HG02981 (cell line): ENCODE measurements around the gene ABI3.

Experiments
- ATAC-seq: cut with Tn5 transposase; IDR thresholded peaks from one replicate; pipeline ENCODE4 v1.9.1; 2021; ENCODE audit warnings: mild to moderate bottlenecking, moderate library complexity; ENCODE audit not compliant: unreplicated experiment

ABI3 gene

DNA sequence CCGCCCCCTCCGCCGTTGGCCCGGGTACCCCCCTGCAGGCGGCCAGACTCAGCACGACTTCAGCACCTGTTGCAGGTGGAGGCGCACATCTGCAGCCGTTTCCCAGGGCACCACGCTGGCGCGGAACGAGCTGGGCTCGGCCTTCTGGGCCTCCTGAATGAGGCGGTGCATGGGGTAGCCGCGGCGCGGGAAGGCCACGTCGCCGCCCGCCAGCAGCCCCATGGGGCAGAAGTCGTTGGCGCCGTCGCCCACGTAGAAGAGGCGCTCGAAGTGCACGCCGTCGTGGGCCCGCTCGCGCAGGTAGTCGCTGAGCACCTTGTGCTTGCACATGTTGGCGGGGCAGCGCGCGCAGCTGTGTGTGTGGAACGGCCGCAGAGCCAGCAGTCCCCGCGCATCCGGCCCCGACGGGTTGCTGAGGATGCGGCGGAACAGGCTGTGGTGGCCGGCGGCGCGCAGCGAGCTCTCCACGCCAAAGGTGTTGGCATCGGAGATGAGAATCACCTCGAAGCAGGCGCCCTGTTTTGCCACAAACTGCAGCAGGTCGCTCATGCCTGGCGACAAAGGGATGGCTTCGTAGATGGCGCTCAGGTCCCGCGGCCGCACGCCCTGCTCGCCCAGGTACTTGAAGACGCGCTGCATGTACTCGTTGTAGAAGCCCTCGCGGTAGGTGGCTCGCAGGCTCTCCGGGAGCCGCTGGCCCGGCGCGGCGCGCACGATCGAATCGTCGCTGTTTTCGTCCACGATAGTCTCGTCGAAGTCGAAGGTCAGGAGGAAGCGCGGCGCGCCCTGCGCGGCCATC is 13.9 kb downstream of the ABI3 start:
- no peak for ATAC-seq

DNA sequence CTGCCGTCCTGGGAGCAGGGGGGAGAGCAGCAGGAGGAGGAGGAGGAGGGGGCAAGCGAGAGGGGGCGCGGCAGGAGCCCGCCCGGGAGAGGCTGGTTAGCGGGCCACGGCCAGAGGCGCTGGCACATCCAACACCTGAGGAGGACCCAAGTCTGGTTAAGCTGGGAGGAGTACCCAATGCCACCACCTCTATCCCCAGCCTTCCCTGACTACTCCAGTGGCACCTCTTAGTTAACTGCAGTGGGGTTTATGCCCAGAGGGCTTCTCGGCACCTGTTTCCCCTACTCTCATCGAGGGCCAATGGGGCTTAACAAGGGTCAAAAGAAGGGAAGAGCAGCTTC is 14.5 kb downstream of the ABI3 start:
- ATAC-seq: no peak

DNA sequence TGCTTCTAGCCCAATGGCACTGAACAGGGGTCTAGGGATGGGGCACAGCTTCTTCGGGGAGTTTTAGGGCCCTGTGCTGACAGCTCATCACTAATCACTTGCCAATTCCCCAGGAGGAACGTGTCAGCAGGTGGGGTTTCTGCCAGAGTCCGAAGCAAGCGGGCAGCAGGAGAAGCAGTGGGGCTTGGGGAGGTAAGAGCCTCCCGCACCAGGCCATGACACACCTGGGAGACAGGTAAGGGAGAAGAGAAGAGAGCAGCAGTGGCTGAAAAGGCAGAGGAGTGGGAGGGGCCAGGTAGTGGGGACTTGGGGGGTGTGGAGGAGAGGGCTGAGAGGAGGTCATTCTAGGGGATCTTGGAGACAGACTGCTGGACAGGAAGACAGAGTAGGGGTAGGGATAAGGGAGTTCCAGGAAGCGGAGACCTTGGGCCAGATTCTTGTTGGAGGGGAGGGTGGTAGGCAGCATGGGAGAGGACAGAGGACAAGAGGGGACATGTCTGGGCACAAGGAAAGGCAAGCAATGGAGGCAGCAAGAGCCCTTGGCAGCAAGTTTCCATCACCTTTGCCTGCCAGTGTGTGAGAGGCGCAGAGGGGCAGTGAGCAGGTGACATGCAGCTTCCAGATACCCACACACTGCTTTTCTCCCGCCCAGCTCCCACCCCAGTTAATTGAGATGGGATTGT is 15.2 kb downstream of the ABI3 start:
- ATAC-seq: no peak

DNA sequence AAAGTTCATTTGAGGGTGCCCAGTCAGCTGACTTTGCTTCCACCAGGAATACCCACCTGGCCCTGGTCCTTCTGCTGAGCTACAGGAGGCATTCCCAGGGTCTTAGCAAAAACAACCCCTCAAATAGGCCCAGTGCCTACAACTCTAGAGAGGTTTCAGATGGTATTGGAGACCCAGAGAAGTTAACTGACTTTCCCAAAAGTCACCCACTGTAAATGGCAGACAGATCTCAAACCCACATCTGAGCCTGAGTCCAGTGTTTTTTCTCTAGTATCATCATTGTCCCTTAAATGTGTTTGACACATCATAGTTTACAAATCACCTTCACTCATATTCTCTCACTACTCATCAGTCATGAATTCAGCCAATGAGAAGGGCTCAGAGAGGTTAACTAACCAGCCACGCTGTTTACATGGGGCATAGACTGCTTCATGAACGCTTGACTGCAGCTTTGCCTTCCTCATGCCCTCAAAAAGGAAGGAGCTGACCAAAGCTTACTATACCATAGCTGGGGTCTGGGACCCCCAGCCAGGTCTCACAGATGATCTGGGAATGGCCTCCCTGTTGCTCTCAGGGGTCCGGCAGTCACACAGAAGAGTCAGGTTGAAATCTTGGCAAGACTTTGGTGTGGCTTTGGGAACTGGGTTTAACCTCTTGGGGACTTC is 16.4 kb downstream of the ABI3 start:
- ATAC-seq: no peak

DNA sequence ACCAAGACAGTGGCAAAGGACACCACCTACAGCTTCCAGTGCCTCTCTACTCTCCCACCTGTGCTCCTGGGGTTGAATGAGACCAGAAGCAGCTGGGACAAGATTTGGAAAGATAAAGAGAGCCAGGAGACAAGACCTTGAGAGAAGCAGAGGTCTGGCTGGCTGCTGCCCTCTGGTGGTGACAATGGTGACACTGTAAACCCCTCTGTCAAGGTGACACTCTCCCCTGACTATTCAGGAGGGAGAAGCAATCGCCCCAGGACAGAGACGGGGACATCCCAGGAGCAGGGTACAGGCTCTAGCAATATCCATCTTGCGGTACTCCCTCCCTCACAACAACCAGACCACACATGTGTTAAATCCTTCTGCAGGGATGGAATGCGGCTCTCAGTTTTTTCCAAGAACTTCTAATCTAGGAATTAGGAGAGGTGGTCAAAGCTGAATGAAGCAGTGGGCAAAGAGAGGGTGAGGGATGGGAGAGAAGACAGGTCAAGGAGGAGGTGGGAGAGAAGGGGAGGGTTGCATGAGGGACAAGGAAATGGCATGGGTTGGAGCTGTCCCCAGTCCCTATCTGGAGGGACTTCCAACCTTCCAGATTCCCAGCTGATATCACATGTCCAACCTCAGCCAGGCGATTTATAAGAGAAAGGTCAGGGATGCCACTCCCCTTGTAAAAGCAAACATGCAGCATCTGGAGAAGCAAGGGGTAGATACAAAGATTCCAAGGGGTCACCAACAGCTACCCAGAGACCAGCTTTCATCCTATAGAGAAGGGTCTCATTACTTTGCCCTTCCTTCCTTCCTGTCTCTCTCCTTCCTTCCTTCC is 17.1 kb downstream of the ABI3 start:
- no peak for ATAC-seq

DNA sequence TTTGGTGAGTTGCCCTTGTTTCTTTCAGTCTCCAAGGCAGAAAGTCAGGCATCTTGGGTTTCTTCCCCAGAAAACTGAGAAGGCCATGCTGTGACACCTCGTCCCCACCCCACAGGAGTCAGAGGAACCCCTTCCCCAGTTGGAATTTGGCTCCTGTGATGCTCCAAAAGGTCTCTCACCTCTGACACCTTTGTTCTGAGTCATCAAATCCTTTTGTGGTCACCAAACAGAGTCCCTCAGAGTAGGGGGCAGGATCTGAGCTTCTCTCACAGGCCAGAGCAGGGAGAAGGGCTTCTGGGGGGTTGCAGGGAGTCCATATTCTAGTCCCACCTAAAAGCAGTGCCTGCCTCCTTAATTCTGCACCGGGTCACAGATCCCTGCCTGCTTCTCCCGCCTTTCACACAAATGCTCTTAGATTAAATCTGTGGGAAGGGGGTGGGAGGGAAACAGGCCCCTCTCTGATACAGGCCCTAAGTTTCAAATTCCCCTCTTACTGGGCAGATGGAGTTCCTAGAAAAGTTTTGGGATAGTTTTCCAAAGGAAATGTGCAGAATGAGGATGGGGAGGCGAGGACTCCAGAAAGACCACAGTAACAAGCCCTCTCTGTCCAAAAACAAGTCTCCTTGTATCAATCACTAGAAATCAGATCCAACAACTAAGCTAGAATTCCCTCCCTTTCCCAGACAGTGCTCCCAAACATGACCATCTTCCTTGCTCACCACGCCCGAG is 18.7 kb downstream of the ABI3 start:
- no peak for ATAC-seq

DNA sequence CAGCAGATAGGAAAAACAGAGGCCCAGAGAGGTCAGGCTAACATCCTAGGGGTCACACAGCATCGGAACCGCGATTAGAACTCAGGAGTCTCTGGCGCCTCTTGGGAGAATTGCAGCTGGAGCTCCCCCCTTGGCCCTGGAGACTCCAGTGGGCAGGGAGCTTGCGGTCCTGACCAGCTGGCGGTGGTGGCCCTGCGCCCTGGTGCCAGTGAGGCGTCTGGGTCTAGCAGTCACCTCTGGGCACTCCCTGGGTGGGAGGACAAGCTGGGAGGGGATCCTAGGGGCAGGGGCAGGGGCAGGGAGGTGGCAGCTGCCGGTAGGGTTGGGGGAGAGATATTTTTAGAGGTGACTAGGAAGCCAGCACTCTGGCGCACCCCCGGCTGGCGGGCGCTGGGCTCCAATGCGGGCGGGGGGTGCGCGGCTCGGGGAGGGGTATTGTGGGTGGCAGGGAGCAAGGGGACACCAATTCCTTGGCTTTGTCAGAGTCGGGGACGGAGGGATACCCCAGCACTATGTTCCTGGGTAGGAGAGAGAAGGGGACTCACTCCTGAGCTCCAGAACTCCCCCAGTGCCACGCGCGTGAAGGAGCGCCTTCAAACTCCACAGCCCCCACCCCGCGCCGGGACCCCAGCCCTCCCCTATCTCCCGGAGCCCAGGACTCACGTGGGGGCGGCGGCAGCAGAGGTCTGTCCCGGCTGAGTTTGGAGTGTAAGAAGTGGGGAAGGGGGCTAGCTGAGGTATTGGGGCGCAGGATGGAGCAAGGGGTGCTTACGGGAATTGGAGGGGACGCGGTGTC is 19.5 kb downstream of the ABI3 start:
- ATAC-seq: no peak

DNA sequence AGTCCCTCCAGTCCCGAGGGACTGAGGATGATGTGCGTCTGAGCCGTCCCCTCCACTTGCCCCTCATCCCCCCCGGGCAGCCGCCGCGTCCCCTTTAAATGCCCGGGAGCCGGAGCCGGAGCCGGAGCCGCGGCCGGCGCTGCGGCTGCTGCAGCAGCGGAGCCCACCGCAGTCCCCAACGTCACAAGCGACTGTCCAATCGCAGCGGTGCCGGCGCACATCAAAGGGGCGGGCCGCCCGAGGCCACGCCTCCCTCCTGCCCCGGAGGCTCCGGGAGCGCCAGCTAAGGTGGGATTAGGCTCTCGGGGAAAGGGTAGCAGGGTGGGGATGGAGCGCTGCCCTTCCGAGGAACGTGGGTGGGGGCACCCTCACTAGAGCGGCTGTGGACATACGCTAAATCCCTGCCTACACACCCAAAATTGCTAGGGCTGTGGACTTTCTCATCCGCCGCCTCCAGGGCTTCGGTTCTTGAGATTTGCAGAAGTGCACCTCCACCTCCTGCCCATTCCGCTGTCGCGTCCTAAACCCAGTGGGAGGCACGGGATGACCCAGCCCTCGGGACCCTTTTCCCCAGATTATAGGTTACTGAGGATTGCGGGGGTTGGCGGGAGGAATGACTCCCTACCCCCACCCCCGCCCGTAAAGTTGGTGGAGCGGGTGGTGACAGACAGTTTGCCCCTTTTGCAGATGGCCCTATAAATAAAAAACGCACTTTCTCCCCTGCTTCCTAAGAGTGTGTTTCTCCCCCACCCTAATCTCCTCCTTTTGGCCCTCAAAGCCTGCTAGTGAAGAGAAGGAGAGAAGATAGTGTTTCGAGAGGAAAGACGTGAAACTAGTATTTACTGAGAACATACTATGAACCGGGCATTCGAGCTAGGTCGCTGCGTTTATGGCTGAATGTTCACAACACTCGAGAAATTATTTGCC is 20.4 kb downstream of the ABI3 start, which contains the start of gene PHOSPHO1:
Gene PHOSPHO1 (minus strand): TSS at position 152 of the 927 bp plus-strand sequence. CDS start 4,096 bp downstream, outside the sequence.
- ATAC-seq: peak; percentile 79

DNA sequence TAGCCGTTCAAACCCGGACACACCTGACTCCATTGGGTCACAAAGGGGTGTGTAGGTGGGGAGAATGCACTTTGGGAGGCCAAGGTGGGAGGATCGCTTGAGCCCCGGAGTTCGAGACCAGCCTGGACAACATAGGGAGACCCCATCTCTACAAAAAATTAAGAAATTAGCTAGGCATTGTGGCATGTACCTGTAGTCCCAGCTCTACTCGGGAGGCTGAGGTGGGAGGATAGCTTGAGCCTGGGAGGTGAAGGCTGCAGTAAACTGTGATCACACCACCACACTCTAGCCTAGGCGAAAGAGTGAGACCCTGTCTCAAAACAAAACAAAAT is 21.0 kb downstream of the ABI3 start:
- ATAC-seq: no peak

DNA sequence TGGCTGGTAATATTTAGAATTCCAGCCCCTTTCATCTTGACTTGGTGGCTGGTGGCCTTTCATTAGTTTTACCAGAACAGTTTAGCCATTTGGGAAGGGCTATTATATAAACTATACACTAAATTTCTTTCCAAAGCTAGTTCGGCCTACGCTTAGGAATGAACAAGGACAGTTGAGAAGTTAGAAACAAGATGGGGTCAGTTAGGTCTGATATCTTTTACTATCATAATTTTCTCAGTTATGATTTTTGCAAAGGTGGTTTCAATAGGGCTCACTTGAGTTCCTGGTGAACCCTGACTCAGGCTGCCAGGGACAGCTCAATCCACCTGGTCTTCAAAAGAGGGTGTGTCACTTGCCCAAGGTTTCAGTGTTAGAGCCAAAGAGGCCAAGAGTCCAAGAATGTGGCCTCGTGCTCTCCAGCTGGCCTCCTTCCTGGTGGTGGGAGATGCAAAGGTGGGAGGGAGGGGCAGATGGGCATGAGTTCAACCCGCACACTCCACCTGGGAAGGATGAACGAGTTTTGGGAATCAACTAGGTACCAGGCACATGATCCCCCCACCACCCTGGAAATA is 24.1 kb downstream of the ABI3 start:
- ATAC-seq: no peak

DNA sequence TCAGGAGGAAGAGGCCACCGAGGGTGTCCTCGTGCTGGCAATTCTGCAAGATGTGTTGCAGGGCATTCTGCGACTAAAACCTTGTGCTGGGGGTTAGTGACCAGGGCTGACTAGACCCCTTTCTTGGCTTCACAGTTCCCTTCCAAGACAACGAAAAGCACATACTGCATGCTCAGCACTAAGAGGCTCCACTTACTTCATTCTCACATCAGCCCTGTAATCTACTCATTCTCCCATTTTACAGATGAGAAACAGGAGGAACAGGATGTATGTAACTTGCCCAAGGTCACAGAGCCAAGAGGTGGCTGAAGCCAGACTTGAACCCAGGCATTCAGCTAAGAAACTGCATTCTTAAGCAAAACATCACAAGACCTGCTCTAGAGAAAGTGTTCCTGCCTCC is 25.4 kb downstream of the ABI3 start:
- no peak for ATAC-seq

DNA sequence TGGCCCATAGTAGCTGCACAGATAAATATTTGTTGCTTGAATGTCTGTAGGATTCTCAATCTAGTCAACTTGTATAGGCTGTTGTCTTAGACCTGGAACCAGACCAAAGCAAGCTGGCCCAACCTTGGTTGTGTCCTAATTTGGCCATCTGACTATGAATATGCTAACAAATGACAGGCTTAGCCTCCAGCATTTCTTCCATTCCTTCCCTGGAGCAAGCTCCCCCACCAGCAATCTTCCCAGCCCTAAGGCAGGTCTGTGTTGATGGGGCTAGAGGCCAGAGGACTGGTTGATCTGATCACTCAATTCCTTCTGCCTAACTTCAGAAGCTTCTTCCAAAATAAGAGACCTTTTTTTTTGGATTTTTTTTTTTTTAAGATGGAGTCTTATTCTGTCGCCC is 29.5 kb downstream of the ABI3 start:
- no peak for ATAC-seq

DNA sequence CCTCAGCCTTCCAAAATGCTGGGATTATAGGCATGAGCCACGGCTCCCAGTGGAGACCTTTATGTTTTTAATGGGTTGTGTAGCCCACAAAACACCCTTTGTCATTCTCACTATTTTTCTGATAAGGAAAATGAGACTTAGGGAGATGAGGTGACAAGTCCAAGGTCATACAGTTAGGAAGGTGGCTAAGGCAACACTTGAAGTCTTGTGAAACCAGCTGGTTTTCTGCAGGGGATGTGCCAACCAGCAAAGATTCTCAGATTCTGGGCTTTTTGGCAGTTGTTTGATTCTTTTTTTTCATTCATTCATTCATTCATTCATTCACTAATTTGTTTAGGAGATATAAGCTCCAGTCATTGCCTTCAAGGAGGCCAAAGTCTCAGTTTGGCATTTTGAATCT is 30.1 kb downstream of the ABI3 start:
- no peak for ATAC-seq

DNA sequence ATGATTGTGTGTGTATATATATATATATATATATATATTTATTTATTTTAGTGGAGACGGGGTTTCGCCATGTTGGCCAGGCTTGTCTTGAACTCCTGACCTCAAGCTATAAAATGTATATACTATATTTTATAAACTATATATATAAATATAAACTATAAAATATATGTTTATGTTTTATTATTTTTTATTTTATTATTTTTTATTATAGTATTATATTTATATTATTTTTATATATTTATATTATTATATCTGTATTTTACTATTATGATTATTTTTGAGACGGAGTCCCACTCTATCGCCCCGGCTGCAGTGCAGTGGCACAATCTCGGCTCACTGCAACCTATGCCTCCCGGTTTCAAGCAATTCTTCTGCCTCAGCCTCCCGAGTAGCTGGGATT is 30.5 kb downstream of the ABI3 start:
- ATAC-seq: no peak

DNA sequence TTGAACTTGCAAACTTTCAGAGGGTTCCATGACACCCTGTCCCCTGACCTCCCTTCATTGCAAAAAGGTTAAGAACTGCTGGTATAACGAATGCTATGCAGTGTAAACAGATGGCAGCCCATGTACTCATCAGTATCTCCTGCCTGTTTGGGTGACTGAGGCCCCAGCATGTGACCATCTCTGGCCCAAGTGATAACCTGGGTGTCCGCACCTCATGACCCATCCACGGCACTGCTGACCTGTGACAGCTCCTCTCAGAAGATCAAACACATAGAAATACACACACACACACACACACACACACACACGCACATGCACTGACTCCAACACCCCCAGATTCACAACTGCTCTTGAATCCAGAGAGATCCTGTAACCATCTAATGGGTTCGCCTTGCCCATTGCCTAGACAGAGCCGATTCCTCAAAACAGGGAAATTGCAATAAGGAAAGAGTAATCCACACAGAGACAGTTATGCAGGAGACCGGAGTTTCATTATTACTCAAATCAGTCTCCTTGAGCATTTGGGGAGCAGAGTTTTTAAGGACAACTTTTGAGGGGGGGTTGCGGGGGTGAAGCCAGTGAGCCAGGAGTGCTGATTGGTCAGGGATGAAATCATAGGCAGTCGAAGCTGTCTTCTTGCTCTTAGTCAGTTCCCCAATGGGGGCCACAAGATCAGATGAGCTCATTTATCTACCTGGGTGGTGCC is 31.3 kb downstream of the ABI3 start:
- no peak for ATAC-seq

DNA sequence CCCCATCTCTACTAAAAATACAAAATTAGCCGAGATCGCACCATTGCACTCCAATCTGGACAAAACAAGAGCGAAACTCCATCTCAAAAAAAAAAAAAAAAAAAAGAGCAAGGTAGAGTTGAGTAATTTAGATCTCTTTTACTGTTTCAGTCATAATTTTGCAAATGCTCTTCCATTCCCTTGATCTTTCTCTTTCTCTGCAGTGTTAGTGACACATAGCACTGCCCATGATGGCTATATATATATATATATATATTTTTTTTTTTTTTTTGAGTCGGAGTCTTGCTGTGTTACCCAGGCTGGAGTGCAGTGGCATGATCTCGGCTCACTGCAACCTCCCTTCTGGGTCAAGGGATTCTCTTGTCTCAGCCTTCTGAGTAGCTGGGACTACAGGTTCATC is 32.3 kb downstream of the ABI3 start:
- ATAC-seq: no peak

DNA sequence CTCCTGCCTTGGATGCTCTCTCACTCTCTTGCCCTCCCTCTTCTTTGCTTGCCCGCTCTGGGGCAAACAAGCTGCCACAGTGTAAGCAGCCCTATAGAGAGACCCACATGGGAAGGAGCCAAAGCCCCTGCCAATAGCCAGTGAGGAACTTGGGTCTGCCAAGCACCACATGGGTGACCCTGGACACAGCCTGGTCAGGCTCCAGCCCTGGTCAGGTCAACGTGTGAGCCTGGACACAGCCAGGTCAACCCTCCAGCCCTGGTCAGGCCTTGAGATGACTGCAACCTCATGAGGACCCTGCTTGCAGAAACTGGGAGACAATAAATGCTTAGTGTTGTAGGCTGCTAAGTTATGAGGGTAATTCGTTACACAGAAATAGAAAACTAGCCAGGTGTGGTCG is 34.3 kb downstream of the ABI3 start:
- no peak for ATAC-seq

DNA sequence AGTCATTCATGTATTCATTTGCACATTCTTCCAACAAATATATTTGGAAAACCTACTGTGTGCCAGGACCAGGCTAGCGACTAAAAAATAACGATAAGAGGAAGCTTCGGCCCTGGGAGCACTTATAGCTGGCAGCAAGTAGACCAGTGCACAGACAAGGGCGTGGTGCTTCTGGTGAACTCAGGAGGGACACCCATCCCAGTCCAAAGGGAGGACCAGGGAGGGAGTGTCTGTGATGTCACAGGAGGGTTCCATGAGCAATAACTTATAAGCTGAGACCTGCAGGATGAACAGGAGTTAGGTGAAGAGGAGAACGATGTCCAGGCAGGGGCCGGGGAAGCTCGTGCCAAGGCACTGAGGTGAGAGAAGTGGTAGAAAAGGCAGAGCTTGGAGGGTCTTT is 37.4 kb downstream of the ABI3 start:
- no peak for ATAC-seq
